Measurements from ENCODE around the gene MRPL28.
A peak's percentile ranks its signal among the peaks of the same experiment; 100 is the strongest.
"Not testable (repeated sequence)": the region's sequence is repeated elsewhere in the genome, so short reads cannot be mapped to it uniquely, and the experiment has no call there.

MRPL28 gene

GRCh38 chr16:370443-370842, at the start of gene MRPL28:
Gene MRPL28, minus strand, starts transcription at chr16:370538. Its CDS starts 320 bp downstream, at chr16:370218.
- peak; percentile 82 to 88 (median 85) for DNase-seq

GRCh38 chr16:415170-415498, 44.8 kb upstream of the MRPL28 start:
- DNase-seq: not testable (repeated sequence)

- DNase-seq: no peak
Measured at GRCh38 chr16:414395-415169, 44.2 kb upstream of the MRPL28 start.

GRCh38 chr16:411576-412265, 41.4 kb upstream of the MRPL28 start:
- no peak for DNase-seq

GRCh38 chr16:410516-411178, 40.3 kb upstream of the MRPL28 start:
- no peak for DNase-seq

GRCh38 chr16:407253-407652, 36.9 kb upstream of the MRPL28 start:
- no peak for DNase-seq

- DNase-seq: no peak
Measured at GRCh38 chr16:405548-406506, 35.5 kb upstream of the MRPL28 start.

GRCh38 chr16:404971-405486, 34.7 kb upstream of the MRPL28 start:
- DNase-seq: no peak

GRCh38 chr16:401468-402348, 31.4 kb upstream of the MRPL28 start, which contains the start of gene DECR2:
Gene DECR2, plus strand, starts transcription at chr16:401885. Its CDS starts 79 bp downstream, at chr16:401964.
- peak; percentile 97 to 99 (median 98) for DNase-seq

GRCh38 chr16:400061-400591, 29.8 kb upstream of the MRPL28 start:
- DNase-seq: no peak

GRCh38 chr16:399340-400019, 29.1 kb upstream of the MRPL28 start:
- no peak for DNase-seq

GRCh38 chr16:398561-399339, 28.4 kb upstream of the MRPL28 start:
- no peak for DNase-seq

GRCh38 chr16:397736-398332, 27.5 kb upstream of the MRPL28 start:
- no peak for DNase-seq

GRCh38 chr16:397135-397661, 26.9 kb upstream of the MRPL28 start, which contains the start of gene NME4:
Gene NME4, plus strand, starts transcription at chr16:397199. Its CDS starts 24 bp downstream, at chr16:397223.
- no peak for DNase-seq

- DNase-seq: no peak
Measured at GRCh38 chr16:396605-397004, 26.3 kb upstream of the MRPL28 start.

- DNase-seq: no peak
Measured at GRCh38 chr16:396199-396598, 25.9 kb upstream of the MRPL28 start.

GRCh38 chr16:392450-393030, 22.2 kb upstream of the MRPL28 start:
- no peak for DNase-seq

- DNase-seq: peak; percentile 33 to 73 (median 48)
Measured at GRCh38 chr16:391885-392335, 21.6 kb upstream of the MRPL28 start.

Data from activated CD4-positive, CD25-positive, alpha-beta regulatory T cell (primary cell).